Astrocyte of the cerebellum (primary cell): Measurements from ENCODE around the gene MCTP2.

Source experiments
- DNase-seq: peaks from one replicate; pipeline ENCODE4 v3.0.0-alpha.2; 2011; ENCODE audit warnings: low read depth
- H3K4me3 ChIP-seq: 2 replicates; pipeline ENCODE4 v1.5.1; 2011; ENCODE audit warnings: mild to moderate bottlenecking, low read depth, low read length, moderate library complexity
- in situ Hi-C: cut with HindIII; loops from 2 replicates; pipeline ENCODE4 v1.10.0; 2017; ENCODE audit warnings: low sequenced_read_pairs
- TF ChIP-seq, protein P1 (sequence below): IDR thresholded peaks from 2 replicates; pipeline ENCODE4 v1.5.1; 2012; ENCODE audit warnings: low read length, low read depth, moderate library complexity, mild to moderate bottlenecking; ENCODE audit errors: missing control alignments

MCTP2 gene

DNA sequence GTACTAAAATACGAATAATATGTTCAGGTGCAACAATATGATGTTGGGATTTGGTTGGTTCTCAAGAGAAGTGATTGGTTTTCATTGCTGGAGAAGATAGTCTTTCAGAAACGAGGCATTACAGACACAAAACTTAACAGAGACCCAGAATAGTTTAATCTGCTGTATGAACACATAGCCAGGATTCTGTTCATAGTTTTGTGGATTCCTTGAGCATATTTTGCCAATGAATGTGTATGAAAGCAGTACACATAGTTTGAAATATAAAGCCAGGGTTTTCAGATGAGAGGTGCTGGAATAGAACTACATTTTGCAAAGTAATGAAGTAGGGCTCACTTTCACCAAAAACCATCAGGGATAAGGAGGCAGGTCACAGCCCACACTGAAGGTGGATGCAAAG is 5.7 kb upstream of the MCTP2 start:
- TF ChIP-seq, protein P1, sequence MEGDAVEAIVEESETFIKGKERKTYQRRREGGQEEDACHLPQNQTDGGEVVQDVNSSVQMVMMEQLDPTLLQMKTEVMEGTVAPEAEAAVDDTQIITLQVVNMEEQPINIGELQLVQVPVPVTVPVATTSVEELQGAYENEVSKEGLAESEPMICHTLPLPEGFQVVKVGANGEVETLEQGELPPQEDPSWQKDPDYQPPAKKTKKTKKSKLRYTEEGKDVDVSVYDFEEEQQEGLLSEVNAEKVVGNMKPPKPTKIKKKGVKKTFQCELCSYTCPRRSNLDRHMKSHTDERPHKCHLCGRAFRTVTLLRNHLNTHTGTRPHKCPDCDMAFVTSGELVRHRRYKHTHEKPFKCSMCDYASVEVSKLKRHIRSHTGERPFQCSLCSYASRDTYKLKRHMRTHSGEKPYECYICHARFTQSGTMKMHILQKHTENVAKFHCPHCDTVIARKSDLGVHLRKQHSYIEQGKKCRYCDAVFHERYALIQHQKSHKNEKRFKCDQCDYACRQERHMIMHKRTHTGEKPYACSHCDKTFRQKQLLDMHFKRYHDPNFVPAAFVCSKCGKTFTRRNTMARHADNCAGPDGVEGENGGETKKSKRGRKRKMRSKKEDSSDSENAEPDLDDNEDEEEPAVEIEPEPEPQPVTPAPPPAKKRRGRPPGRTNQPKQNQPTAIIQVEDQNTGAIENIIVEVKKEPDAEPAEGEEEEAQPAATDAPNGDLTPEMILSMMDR: no peak
- in situ Hi-C loops: no loop called here
- H3K4me3 ChIP-seq: no peak overlapping the region
- no peak for DNase-seq

DNA sequence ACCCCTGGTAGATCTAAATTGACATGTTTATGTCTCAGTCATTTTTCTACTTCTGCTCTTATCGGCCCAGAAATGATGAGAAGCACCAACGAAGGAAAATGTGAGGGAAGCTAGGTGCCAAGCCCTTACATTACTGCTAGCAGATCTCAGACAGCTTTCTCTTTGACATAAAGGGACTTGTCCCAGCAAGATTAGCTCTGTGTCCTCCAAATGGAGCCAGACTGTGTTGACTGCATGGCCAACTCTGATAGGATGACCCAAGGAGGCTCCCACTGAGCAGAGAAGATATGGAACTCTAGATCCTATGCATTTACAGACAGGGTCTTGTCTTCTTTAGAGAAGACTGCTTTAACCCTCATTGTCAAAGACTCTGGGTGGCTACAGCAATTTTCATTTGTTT is 2.8 kb upstream of the MCTP2 start:
- TF ChIP-seq, protein P1: no peak
- no peak for DNase-seq
- in situ Hi-C loops: no loop called here
- H3K4me3 ChIP-seq: no peak overlapping the region

DNA sequence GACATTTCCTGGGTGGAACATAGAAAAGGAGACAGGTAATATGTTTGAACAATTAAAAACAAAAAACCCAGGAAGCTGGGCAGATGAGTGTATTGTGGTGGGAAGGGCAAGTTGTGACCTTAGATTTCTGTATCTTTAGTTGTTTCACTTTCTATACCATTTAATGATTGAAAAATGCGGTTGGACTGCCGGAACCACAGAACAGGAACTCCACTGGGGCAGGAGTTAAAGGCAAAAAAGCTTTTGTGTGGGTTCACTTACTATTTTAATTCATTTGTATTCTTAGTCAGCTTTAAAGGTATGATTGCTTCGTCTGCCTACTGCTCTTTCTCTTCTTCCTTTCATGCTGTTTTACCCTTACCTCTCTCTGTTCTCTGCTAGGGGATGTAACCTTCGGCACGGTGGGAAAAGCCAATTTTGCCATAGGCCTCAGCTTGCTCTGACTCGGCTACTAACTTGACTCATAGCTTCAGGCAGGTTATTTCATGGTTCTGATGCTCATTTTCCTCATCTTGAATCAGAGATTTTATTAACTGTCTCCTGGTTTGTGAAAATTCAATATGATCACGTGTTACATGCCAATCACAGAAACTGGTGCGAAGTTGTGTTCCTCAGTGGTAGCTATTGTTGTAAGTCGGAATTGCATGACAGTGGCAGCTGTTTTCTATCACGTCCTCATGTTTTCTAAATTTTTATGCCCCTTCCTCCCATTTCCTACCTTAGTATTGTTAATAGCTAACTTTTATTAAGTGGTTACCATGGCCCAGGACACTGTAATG is 1.6 kb upstream of the MCTP2 start:
- DNase-seq: no peak
- in situ Hi-C loops: no loop called here
- TF ChIP-seq, protein P1: no peak
- H3K4me3 ChIP-seq: no peak overlapping the region

DNA sequence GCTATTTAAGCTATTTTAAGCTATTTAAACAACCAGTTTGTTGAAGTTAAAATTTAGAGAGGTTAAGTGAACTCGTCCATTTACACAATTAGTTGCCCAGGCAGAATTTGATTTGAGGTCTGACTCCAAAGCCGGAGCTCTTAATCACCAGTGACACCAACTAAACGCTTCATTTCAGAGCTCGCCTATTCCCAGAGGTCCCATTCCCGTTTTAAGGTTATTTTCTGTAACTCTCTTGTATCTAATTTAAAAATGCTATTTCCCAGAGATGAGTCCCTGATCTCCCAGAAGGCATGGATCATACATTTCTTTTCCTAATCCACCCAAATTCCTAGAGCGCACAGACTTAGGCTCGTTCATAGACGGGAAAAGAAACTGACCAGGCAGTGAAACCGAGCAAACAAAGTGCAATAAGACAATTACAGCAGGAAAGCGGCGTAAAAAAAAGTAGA is 904 bp upstream of the MCTP2 start:
- in situ Hi-C loops: no loop called here
- no peak for DNase-seq
- peak overlapping the region; percentile 53 for H3K4me3 ChIP-seq
- TF ChIP-seq, protein P1: no peak

DNA sequence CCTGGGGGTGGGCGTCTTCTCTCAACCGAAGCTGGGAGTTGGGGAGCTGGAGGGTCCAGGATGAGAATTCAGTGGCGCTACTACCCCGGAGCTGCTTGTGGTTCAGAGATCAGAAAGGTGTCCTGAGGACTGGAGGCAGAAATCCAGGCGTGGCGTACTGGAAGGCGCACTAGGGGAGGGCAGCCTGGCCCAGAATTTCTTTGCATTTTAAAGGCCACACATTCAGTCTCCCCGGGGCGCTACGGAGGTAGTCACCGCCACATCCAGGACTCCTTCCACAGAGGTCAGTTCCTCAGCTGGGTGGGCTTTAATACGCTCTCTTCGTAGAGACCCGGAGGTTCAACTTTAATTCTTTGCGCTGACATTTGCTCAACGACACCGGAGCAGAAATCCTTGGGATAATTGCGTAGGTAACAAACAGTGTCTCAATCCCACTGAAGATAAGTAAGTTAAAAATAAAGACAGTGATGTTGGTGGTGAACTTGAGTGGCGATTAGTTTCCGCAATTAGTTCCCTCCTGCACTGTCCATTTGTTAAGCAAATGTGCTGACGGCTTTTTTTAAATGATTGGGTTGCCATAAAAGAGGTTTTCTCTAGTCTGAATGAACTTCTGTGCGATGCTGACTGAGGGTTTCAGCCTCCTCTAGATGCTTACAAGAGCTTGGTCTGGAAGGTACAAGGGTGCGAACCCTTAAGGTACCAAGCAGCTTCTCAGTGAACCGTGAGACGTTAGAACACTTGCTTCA is 535 bp downstream of the MCTP2 start:
- no peak for DNase-seq
- H3K4me3 ChIP-seq: peak overlapping the region; percentile 53
- TF ChIP-seq, protein P1: no peak
- in situ Hi-C loops: no loop called here

DNA sequence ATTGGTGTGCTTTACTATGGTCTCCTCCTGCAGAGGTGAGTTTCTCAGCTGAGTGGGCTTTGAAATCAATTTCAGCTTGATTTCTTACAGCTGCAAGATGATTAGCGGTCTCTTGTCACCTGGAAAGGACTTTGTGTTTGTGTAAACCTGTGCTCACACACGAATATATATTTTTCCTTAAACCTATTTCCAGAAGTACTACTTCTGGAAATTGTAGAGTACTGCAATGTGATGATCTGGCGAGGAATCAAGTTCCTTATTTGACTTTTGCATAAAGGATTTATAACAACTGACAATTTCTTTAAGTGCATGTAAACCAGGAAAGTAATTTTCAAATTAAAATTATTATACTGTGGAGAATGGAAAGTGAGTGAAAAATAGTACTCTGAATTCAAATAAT is 2.1 kb downstream of the MCTP2 start:
- no peak for DNase-seq
- TF ChIP-seq, protein P1: no peak
- no peak overlapping the region for H3K4me3 ChIP-seq
- in situ Hi-C loops: no loop called here
